PC-3 (cell line): ENCODE measurements around the gene KDM5B. TPM values are rescaled to one million over a fixed set of nuclear protein-coding genes. Genes with fewer than 3 reads are reported as not detected.

ENCODE experiments used
- ATAC-seq: fragments of 200-7000 bp; cut with Tn5 transposase; 2 replicates; pipeline ENCODE4 v1.9.1; 2020; ENCODE audit warnings: mild to moderate bottlenecking, moderate library complexity
- BruUV-seq: library from RNA; stranded (reverse); fragments of 400-500 nt; replicated peaks from 2 replicates; lab custom pipeline; 2021; lab: Mats Ljungman, UMichigan
- CTCF ChIA-PET: fragments of 300-600 bp; sonication (Branson Sonifier 250); formaldehyde crosslinking; loops from one replicate; lab custom pipeline; 2022; ENCODE audit warnings: antibody characterized with exemption; lab: Charles Lee
- POLR2A ChIA-PET: fragments of 300-600 bp; sonication (Branson Sonifier 250); formaldehyde crosslinking; loops from one replicate; lab custom pipeline; 2022; ENCODE audit warnings: antibody characterized with exemption; ENCODE audit not compliant: unreplicated experiment; lab: Charles Lee
- DNase-seq: peaks from one replicate; pipeline ENCODE4 v3.0.0-alpha.2; 2015
- H2AFZ ChIP-seq: fragments of 300-600 bp; sonication (generic); 2 replicates; pipeline ENCODE4 v1.6.0; 2016; ENCODE audit warnings: antibody characterized with exemption, low read length
- H3F3A ChIP-seq: fragments of 300-600 bp; sonication (generic); one replicate; pipeline ENCODE4 v1.6.0; 2017; ENCODE audit warnings: antibody characterized with exemption, low read length, control low read depth, mild to moderate bottlenecking; ENCODE audit not compliant: unreplicated experiment
- H3K27ac ChIP-seq: fragments of 300-600 bp; sonication (generic); 2 replicates; pipeline ENCODE4 v1.5.1; 2016; ENCODE audit warnings: mild to moderate bottlenecking, low read length
- H3K27me3 ChIP-seq: fragments of 300-600 bp; sonication (generic); 2 replicates; pipeline ENCODE4 v1.6.1; 2016; ENCODE audit warnings: low read length, mixed read lengths
- H3K36me3 ChIP-seq: fragments of 300-600 bp; sonication (generic); 2 replicates; pipeline ENCODE4 v1.6.1; 2016; ENCODE audit warnings: low read depth, mixed run types, low read length, mixed read lengths
- H3K4me1 ChIP-seq: fragments of 300-600 bp; sonication (generic); 2 replicates; pipeline ENCODE4 v1.5.1; 2016; ENCODE audit warnings: low read length; ENCODE audit not compliant: insufficient read depth
- H3K4me2 ChIP-seq: fragments of 300-600 bp; sonication (generic); 2 replicates; pipeline ENCODE4 v1.6.0; 2016; ENCODE audit warnings: low read length
- H3K4me3 ChIP-seq: fragments of 300-600 bp; sonication (generic); 2 replicates; pipeline ENCODE4 v1.5.1; 2016; ENCODE audit warnings: mild to moderate bottlenecking, low read length, mixed read lengths
- H3K79me2 ChIP-seq: fragments of 300-600 bp; sonication (generic); 2 replicates; pipeline ENCODE4 v1.6.1; 2017; ENCODE audit warnings: low read length, mixed read lengths
- H3K9ac ChIP-seq: fragments of 300-600 bp; sonication (generic); 2 replicates; pipeline ENCODE4 v1.6.0; 2016; ENCODE audit warnings: mild to moderate bottlenecking, low read length
- H3K9me2 ChIP-seq: fragments of 300-600 bp; sonication (generic); replicated peaks from 2 replicates; pipeline ENCODE4 v1.6.1; 2016; ENCODE audit warnings: mixed run types, low read length, mixed read lengths
- H3K9me3 ChIP-seq: fragments of 300-600 bp; sonication (generic); 2 replicates; pipeline ENCODE4 v1.6.1; 2016; ENCODE audit warnings: low read length, mixed read lengths
- H4K20me1 ChIP-seq: fragments of 300-600 bp; sonication (generic); 2 replicates; pipeline ENCODE4 v1.6.1; 2016; ENCODE audit warnings: low read length, mixed read lengths
- CTCF ChIP-seq: fragments of 300-600 bp; sonication (generic); conservative IDR thresholded peaks from 2 replicates; pipeline ENCODE4 v1.5.1; 2017; ENCODE audit warnings: antibody characterized with exemption, low read depth, mild to moderate bottlenecking, low read length
- EZH2 ChIP-seq: fragments of 300-600 bp; sonication (generic); IDR thresholded peaks from one replicate; pipeline ENCODE4 v1.6.1; 2017; ENCODE audit warnings: antibody characterized with exemption, mild to moderate bottlenecking, low read length; ENCODE audit not compliant: unreplicated experiment
- EZH2phosphoT487 ChIP-seq: fragments of 300-600 bp; sonication (generic); IDR thresholded peaks from 2 replicates; pipeline ENCODE4 v1.6.1; 2018; ENCODE audit warnings: mild to moderate bottlenecking, antibody characterized with exemption, low read length, borderline replicate concordance
- intact Hi-C: fragments of 100-400 bp; cut with micrococcal nuclease; formaldehyde crosslinking; loops from 2 replicates; pipeline ENCODE4 v1.9.0; 2023
- total RNA-seq: library from RNA; depleted of rRNA; stranded (reverse); fragments of >200 nt; gene quantifications from 2 replicates; pipeline ENCODE4 v1.2.3, GENCODE V29; 2014

Gene KDM5B
- total RNA-seq, 1 experiment from 2014 or later = 41.4 TPM

- ChIA-PET POLR2A (no interaction called here), CTCF (no interaction called here)
- Histone ChIP-seq H3K27me3 (no peaks in the 10 kb centered on the region), H3K9me2 (no peaks in the 10 kb centered on the region), H2AFZ (peak overlapping the region; percentile 31), H3K9ac (peak overlapping the region; percentile 83), H4K20me1 (no peaks in the 10 kb centered on the region), H3F3A (no peaks in the 10 kb centered on the region), H3K79me2 (peaks cover 62% of the 10 kb centered on the region), H3K4me2 (peak overlapping the region; percentile 94), H3K27ac (peak overlapping the region; percentile 4; the same call in 1 of the 2 replicates), H3K36me3 (no peaks in the 10 kb centered on the region), H3K9me3 (no peaks in the 10 kb centered on the region), H3K4me3 (peak overlapping the region; percentile 91), H3K4me1 (peaks cover 46% of the 10 kb centered on the region)
- intact Hi-C loops = loop anchor here (2.0 kb wide), 1 partner anchor 82 kb away; the partner anchor contains the start of gene RABIF
- no TSS peak for BruUV-seq
- TF ChIP-seq EZH2 (no peak), CTCF (no peak), EZH2phosphoT487 (no peak)
- DNase-seq (peak; percentile 27), ATAC-seq (peak; percentile 2; the same call in 1 of the 2 replicates)
Observed at GRCh38 chr1:202806845-202807450, 1.3 kb downstream of the KDM5B start.

DNA sequence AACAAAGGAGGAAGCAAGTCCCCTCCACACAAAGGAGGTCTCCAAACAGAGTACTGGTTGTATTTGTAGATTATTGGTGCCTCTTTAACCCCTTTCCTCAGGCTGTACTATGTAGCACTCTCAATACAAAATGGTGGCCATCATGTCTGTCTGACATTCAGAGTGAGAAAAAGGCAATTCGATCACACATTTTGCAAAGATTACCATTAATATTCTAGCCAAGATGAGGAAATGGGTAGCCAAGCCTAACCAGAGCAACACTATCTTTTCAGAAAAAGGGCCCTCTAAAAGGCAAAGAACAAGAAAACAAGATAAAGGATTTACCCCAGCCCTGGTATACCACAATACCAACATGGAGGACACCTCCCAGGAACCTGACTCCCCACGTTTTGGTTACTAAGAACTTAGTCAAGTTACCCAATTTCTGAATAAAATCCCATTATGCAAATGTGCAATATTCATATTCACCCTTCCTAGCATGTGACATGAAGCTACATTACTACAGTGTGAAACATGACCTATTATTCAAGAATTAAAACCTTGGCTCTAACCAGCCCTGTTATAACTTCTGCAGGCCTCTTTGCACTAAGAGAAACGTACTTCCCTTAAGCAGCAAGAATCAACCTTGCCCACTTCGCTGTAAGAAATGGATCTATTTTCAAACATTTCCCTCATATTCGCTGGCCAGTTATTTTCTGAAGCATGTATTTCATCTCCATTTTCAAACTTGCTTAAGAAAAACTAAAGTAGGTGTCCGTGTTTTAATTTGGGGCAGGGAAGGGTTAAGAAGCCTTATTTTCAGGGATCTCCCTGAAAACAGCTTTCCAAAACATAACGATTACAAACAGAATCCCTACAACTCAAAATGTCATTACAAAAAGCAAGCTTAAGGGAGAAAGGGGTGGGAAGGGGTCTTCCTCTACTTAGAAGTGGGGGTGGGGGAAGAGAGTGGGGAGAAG lies 2.1 kb downstream of the KDM5B start:
- Histone ChIP-seq H3K27me3 (no peaks in the 10 kb centered on the region), H3F3A (no peaks in the 10 kb centered on the region), H3K36me3 (no peaks in the 10 kb centered on the region), H3K9me3 (no peaks in the 10 kb centered on the region), H3K79me2 (peaks cover 70% of the 10 kb centered on the region), H3K9ac (peak overlapping the region; percentile 83), H2AFZ (peak overlapping the region; percentile 31), H4K20me1 (no peaks in the 10 kb centered on the region), H3K4me1 (peaks cover 38% of the 10 kb centered on the region), H3K4me2 (peak overlapping the region; percentile 94), H3K4me3 (peak overlapping the region; percentile 91), H3K9me2 (no peaks in the 10 kb centered on the region), H3K27ac (peak overlapping the region; percentile 4; the same call in 1 of the 2 replicates)
- no peak for ATAC-seq
- TSS peak; percentile 27 for BruUV-seq
- intact Hi-C loops = loop anchor here (2.0 kb wide), 1 partner anchor 83 kb away; the partner anchor contains the start of gene RABIF
- CTCF ChIA-PET = no interaction called here
- no peak for TF ChIP-seq EZH2phosphoT487
- DNase-seq = peak; percentile 33
- POLR2A ChIA-PET = no interaction called here

DNA sequence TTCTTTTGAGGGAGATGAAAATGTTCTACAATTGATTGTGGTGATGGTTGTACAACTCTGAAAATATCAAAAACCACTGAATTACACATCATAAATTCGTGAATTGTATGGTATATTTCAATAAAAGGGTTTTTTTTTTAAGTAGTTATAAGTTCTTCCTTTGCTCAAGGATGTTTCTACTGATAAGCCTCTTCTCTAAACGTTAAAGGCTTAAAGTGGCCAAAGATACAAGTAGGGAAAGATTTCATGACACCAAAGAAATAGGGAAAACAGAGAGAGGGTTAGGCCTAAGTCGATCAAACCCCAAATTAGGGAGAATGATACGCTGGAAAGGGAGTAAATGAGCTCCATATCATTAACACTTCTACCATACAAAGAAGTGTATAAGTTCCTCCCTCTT lies 4.1 kb downstream of the KDM5B start:
- TF ChIP-seq CTCF (no peak), EZH2 (no peak), EZH2phosphoT487 (no peak)
- CTCF ChIA-PET = no interaction called here
- Histone ChIP-seq H2AFZ (no peak overlapping the region), H3F3A (no peaks in the 10 kb centered on the region), H3K9me3 (no peaks in the 10 kb centered on the region), H3K36me3 (no peaks in the 10 kb centered on the region), H3K4me1 (peaks cover 33% of the 10 kb centered on the region), H3K9ac (no peak overlapping the region), H3K4me2 (no peak overlapping the region), H4K20me1 (no peaks in the 10 kb centered on the region), H3K27me3 (no peaks in the 10 kb centered on the region), H3K79me2 (peaks cover 89% of the 10 kb centered on the region), H3K9me2 (no peaks in the 10 kb centered on the region), H3K4me3 (no peak overlapping the region), H3K27ac (no peak overlapping the region)
- intact Hi-C loops = no loop called here
- no TSS peak for BruUV-seq
- DNase-seq (no peak), ATAC-seq (no peak)
- POLR2A ChIA-PET = no interaction called here
